SH-SY5Y (cell line): Measurements from ENCODE around the gene DPH3.

Experiments
- GATA2 ChIP-seq: IDR thresholded peaks from 2 replicates; pipeline ENCODE4 v1.6.1; 2011; ENCODE audit warnings: mild to moderate bottlenecking, low read depth, low read length
- GATA3 ChIP-seq: IDR thresholded peaks from 2 replicates; pipeline ENCODE4 v1.6.1; 2011; ENCODE audit warnings: low read depth, mild to moderate bottlenecking, low read length, moderate library complexity

DPH3 gene

DNA sequence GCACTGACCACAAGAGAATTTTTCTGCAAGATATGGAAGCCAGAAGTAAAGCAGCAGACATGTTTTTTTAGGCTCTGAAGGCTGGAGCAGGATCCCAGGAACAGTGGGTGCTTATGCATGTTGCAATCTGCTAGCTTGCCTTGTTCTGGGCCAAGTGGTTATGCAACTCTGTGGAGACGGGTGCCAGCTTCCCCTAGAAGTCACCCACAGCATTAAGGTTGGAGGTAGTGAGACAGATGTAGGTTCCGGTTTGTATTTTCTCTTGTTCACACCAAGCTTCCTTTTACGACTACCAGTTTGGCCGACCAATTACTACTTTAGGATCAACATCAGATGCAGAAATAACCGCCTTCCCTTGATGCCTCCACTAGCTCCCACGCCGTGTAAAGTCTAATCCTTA, 11.1 kb downstream of the DPH3 start:
- TF ChIP-seq GATA2: no peak
- TF ChIP-seq GATA3: no peak

DNA sequence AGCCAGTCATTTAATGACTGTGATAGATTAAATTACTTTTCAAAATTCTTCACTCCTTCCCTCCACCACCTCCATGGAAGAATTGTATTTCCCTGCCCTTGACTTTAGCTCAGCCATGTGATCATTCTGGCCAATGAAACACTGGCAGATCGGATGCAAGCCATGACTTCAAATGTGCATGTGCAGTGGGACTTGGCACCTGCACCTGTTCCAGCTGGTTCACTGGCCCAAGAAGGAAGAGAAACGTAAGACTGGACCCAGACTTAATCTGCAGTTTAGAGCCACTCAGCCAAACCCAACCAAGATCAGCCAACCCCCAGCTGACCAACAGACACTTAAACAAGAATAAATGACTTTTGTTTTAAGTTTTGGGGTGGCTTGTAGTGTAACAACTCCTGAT, 11.8 kb downstream of the DPH3 start:
- TF ChIP-seq GATA2 (no peak), GATA3 (no peak)

DNA sequence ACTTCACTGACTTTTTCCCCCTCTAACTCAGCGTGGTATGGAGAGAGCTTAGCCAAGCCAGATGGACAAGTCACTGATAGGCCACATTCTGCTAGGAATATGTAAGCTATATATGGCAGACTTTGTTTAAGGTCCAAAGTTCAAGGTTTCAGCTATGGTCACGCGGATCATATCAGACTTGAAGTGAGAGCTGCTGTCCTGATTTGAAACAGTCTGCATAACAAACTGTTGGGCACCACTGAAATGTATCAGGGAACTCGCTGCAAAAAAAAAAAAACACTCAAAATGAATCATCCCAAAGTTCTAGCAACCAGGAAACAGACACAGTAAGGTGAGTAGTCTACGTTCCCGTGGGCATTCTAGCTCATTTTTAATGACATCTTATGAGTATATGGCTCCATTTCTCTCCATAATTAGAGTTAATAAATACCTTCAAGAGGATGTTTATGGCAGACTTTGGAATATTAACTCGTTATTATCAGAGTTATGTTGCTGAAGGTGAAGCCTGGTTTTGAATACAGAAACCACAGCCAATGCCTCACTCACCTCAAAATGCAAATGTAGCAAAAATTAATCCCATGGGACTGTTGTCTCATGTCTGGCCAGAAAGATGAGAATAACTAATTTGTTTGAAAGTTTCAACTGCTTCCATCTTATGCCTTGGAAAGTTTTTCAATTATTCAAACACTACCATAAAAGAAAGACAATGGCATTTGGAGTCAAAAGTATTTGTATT, 12.3 kb downstream of the DPH3 start:
- TF ChIP-seq GATA3 (no peak), GATA2 (no peak)

DNA sequence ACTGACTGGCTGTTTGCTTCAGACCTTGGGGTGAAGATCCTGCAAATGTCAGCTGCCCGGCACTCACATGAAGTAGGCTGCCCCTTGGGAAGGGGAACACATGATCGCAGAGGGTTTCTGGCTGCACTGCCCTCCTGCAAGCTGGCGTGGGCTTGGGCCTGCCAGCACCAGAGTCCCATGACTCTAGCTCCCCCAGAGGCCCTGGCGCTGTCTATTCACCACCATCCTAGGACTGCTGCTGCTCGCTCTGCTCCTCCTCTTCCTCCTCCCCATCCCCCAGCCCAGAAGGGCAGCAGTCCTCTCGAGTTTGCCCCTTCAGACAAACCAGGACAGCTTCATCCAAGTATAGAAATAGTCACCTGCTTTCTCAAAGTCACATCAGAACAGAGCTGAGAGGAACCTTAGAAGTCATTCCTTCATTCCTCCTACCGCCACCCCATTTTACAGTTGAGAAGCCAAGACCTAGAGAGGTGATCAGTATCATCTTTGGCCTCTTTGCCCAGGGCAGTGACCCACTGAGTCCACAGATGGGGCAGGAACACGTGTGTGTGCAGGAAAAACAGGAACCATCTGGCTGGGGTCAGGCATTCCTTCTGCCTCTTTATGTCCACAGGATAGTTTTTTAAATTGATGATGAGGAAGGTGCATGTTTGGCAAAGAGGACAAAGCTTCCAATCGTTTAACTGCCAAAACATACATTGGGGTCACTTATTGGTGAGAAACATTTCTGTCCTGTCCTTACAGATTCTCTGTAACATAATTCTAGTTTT, 13.2 kb downstream of the DPH3 start:
- TF ChIP-seq GATA3 (no peak), GATA2 (no peak)

DNA sequence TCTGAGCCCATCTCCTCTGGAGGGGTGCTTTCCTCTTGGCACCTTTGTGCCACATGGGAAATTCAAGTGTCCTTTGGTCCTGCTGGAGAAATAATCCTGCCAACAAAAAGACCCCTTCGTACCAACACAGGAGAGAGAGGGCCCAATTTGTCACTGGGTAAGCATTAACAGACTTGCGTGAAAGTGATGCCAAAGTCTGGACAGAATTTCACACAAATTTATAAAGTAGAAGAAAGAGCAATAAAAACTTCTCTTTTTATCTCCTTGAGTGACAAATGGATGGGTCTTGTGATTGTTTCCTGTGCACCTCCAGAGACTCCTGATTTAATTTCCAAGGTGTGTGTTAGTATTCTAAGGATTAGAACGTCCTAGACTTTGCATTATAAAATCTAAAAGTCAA, 14.9 kb downstream of the DPH3 start:
- TF ChIP-seq GATA3: no peak
- TF ChIP-seq GATA2: no peak

DNA sequence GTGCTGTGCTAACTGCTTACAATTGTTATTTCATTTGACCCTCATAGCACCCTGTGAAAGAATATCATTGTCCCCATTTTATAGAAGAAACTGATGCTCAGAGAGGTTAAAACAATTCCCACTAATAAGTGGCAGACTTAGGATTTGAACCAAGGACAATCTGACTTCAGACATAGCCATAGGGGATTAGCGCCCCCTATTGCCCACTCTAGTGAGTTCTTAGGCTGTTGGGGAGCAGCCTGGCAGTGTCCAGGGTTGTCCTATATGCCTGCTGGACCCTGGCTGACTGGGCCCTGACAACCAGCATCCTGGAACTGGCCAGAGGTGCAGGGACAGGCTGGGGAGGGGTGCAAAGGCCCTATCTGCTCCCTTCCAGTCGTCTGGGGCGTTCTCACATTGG, 15.4 kb downstream of the DPH3 start:
- TF ChIP-seq GATA2 (no peak), GATA3 (no peak)

DNA sequence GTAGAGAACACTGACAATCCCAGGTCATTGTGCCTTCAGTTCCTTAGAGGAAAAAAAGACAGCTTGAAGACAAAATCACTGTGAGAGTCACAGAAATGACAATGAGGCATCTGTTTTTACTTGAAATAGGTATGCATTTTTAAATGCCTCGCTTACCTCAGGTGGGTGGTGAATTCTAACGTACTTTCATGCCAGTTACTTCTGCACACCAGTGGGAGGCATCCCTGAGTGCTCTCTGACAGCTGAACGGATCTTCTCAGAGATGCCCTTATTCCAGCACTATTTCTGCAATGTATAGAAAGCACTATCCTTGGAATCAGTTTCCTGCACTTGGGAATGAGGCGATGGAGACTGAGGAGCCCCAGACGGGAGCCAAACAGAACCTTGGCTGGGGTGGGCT, 16.2 kb downstream of the DPH3 start:
- TF ChIP-seq GATA3 (no peak), GATA2 (no peak)

DNA sequence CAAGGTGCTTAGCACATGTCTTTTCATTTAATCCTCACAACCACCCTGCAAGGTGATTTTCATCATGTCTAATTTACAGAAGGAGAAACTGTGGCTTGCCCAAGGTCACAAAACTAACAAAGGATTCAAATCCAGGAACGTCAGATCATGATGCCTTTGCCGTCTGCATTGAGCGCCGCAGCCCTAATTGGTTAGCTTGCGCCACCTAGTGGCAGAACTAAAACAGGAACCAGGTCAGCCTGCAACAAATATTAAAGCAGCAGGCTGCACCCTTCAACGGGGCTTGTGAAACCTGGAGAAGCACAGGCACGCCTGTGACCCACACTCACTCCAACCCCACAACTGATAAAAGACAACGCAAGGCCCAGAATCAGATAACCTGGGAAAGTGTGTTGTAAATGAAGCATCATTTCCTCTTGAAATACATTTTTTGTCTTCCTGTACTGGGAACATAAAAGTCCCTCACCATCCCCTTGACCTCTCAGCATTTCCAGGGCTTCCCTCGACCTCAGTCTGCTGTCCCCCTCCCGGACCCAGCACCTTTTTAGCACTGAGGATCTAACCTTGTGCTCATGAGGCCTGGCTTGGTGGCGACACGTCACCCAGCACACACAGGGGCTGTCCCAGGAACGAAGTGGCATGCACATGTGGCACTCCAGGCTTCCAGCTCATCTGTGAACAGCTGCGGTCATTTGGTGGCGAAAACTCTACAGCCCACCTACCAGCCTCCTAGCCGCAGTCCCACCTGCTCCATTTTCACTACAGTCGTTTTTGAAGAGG, 17.3 kb downstream of the DPH3 start:
- TF ChIP-seq GATA3 (no peak), GATA2 (no peak)

DNA sequence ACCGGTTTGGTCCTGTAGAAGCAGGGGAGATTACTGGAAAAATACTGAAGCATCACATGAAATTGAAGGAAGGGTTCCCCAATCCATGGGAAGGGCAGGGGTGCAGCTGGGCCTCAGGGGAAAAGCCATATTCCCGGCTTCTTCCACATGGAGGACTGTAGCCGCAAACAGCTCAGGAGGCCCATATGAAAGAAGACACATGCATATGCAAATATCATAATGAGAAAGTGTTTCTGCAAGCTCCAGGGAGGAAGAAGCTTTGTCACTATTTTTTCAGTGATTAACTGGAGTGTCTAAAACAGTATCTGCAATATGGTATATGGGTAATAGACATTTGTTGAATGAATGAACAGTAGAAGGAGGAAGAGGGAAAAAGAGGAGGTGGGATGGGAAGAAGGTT, 19.1 kb downstream of the DPH3 start:
- no peak for TF ChIP-seq GATA3
- TF ChIP-seq GATA2: no peak

DNA sequence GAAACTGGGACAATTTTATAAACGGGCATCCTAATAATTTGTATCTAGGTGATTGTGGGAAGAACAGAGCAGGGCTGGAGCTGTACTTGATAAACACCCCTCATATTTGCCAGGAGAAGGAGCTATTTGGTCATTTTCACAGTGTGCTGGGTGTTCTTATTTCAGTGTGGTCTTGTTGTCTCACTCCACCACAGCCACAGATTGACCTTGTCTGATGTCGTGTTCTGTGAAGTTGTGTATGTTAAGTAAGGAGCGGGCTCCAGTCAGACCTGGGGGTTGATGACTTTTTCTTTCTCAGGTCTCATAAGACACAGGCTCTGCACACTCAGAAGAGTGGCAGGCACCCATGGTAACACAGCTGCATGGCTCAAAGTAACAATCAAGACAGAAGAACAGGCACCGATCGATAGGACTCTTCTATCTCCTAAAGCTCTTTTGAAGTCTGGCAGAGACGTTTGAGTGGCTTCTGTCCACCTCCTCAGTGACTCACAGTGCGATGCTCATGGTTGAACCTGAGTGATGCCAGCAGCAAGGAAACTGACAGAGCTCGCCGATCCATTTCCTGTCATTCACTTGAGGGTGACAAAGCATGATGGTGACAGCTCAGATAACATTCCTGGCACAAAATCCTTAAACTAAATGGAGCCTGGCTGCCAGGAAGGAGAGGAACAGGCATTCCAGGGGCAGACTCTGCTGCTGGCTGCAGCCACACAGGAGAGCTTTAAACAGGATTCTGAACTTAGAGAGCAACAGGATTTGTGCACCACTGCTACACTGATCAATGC, 20.8 kb downstream of the DPH3 start:
- TF ChIP-seq GATA2 (no peak), GATA3 (no peak)

DNA sequence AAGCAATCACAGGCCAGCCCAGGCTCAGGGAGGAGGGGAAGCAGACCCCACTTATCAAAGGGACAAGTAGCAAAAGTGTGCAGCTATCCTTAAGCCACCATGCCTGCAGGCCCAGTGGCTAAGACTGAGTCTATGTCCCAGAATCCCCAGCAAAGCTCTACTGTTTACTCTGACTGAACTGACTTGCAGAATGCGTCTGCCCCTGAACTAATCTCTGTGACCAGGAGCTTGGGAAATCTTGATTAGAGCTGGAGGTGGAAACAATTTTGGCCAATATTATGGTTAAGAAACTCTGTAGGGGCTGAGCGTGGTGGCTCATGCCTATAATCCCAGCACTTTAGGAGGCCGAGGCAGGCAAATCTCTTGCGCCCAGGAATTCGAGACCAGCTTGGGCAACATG, 22.6 kb downstream of the DPH3 start:
- TF ChIP-seq GATA2: no peak
- TF ChIP-seq GATA3: no peak

DNA sequence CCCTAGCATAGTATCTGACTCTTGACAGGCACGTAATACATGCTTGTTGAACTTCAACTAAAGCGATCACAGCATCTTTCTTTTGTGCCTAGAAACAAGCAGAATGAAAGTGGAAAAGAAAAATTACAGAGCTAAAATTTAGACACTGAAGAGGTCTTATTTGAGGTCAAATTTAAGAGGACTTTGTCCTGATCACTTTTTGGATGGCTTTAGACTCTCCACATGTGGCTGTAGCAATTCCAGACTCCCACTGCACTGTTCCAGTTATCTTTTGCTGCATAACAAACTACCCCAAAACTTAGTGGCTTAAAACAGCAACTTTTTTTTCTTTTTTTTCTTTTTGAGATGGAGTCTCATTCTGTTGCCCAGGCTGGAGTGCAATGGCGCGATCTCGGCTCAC, 23.5 kb downstream of the DPH3 start:
- TF ChIP-seq GATA2 (no peak), GATA3 (no peak)

DNA sequence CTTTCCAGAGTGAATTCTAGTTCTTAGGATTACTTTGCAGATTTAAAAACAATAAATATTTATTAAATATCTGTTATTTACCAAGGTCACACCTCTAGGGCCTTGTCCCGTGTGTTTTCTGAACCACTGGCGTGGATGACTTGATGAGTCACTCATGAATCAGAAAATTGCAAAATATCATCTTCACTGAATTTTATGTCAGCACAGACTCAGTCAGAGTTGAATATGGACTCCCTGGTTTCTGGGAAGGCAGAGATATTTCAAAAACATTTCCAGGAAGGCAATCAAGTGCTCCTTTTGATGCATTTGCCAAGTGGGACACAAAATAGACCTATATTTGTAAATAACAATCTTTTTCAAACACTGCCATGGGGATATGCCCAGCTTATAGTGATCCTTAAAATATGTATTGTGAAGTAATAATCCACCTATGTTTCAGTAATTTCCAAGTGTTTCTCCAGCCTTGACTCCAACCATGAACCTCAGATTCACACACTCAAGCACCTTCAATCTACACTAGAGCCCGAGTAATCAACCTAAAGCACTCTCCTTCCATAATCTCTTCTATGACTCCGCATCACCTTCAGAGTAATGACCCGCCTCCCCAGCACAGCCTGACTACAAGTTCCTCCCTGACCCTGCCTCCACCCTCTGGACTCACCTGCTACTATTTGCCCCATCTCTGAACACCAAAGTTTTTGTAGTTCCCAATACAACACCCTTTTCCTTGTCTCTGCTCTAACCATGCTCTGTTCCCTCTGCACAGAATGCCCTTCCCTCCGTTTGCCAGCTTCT, 24.3 kb downstream of the DPH3 start:
- no peak for TF ChIP-seq GATA2
- TF ChIP-seq GATA3: no peak
